B cell (primary cell): ENCODE data around the gene NPAS3. TPM values are rescaled to one million over a fixed set of nuclear protein-coding genes. Genes with fewer than 3 reads are reported as not detected.

Source experiments
- ATAC-seq: fragments of 200-7000 bp; cut with Tn5 transposase; one replicate; pipeline ENCODE4 v1.10.0; 2021; ENCODE audit warnings: low read depth, mild to moderate bottlenecking, moderate number of reproducible peaks, moderate library complexity
- CTCF ChIA-PET: fragments of 350-600 bp; sonication (Branson Sonifier 250); formaldehyde crosslinking; loops from one replicate; lab custom pipeline; 2021; ENCODE audit warnings: antibody characterized with exemption, inconsistent platforms; lab: Charles Lee
- POLR2A ChIA-PET: fragments of 350-600 bp; sonication (Branson Sonifier 250); formaldehyde crosslinking; loops from one replicate; lab custom pipeline; 2021; ENCODE audit warnings: antibody characterized with exemption; lab: Charles Lee
- DNase-seq: peaks from one replicate; pipeline ENCODE4 v3.0.0; 2013
- H2AFZ ChIP-seq: 2 replicates; pipeline ENCODE4 v1.6.1; 2012; ENCODE audit warnings: mild to moderate bottlenecking, low read depth, low read length; ENCODE audit not compliant: insufficient read depth, poor library complexity, severe bottlenecking
- H3K27ac ChIP-seq, 2 donors: 1 replicate in 1 of 2; 2 replicates in 1 of 2; pipeline ENCODE4 v1.5.1; 2012 to 2013; ENCODE audit warnings: low read length in 2 of 2, mild to moderate bottlenecking in 2 of 2, moderate library complexity in 1 of 2
- H3K27me3 ChIP-seq, 4 experiments: fragments of 200-600 bp in 1 of 4; sonication (generic) in 1 of 4; replicated peaks in 1 of 4; 1 replicate in 2 of 4; 2 replicates in 2 of 4; pipeline versions ENCODE4 v1.6.1 to v1.7.0; 2013 to 2016; ENCODE audit warnings: low read length in 3 of 4, mild to moderate bottlenecking in 2 of 4, mixed read lengths in 1 of 4, moderate library complexity in 1 of 4; ENCODE audit not compliant: insufficient read depth in 4 of 4, control insufficient read depth in 3 of 4; ENCODE audit errors: control extremely low read depth in 1 of 4
- H3K36me3 ChIP-seq, 2 experiments: replicated peaks in 1 of 2; 1 replicate in 1 of 2; 2 replicates in 1 of 2; pipeline versions ENCODE4 v1.6.1 to v1.7.1; 2013; ENCODE audit warnings: low read length in 1 of 2; ENCODE audit not compliant: insufficient read depth in 2 of 2, control insufficient read depth in 1 of 2; ENCODE audit errors: control extremely low read depth in 1 of 2, extremely low read depth in 1 of 2
- H3K4me1 ChIP-seq, 2 donors: fragments of 200-600 bp in 1 of 2; sonication (generic) in 1 of 2; 1 replicate in 1 of 2; 2 replicates in 1 of 2; pipeline versions ENCODE4 v1.5.1 to v1.6.1; 2013 to 2017; ENCODE audit warnings: low read length in 2 of 2; ENCODE audit not compliant: control insufficient read depth in 2 of 2, insufficient read depth in 2 of 2
- H3K4me2 ChIP-seq: replicated peaks from 2 replicates; pipeline ENCODE3; 2012; ENCODE audit warnings: mild to moderate bottlenecking, low read depth, low read length; ENCODE audit not compliant: poor library complexity, severe bottlenecking
- H3K4me3 ChIP-seq, 5 experiments: fragments of 200-600 bp in 1 of 5; sonication (generic) in 1 of 5; 1 replicate in 3 of 5; 2 replicates in 2 of 5; pipeline versions ENCODE4 v1.5.1 to v1.7.0; 2011 to 2016; ENCODE audit warnings: low read length in 4 of 5, mild to moderate bottlenecking in 4 of 5, low read depth in 2 of 5, control low read depth in 1 of 5, moderate library complexity in 1 of 5; ENCODE audit not compliant: insufficient read depth in 1 of 5; ENCODE audit errors: control extremely low read depth in 1 of 5, extremely low read depth in 1 of 5
- H3K79me2 ChIP-seq: fragments of 200-600 bp; sonication (generic); one replicate; pipeline ENCODE4 v1.6.0; 2016; ENCODE audit warnings: low read length; ENCODE audit not compliant: control insufficient read depth, insufficient read depth
- H3K9ac ChIP-seq: fragments of 200-600 bp; sonication (generic); 2 replicates; pipeline ENCODE4 v1.6.1; 2017; ENCODE audit warnings: mild to moderate bottlenecking, low read length, moderate library complexity
- H3K9me3 ChIP-seq, 3 donors: one replicate each; pipeline versions ENCODE4 v1.6.1 to v1.7.1; 2013; ENCODE audit warnings: low read length in 2 of 3; ENCODE audit not compliant: control insufficient read depth in 2 of 3, insufficient read depth in 1 of 3; ENCODE audit errors: control extremely low read depth in 1 of 3
- H4K20me1 ChIP-seq: 2 replicates; pipeline ENCODE4 v1.6.0; 2012; ENCODE audit warnings: mild to moderate bottlenecking, low read length; ENCODE audit not compliant: insufficient read depth, control insufficient read depth, poor library complexity, severe bottlenecking
- H3K27ac Mint-ChIP-seq: one replicate; pipeline ENCODE4 v1.8.0; 2021; ENCODE audit warnings: mixed read lengths
- H3K27me3 Mint-ChIP-seq: one replicate; pipeline ENCODE4 v1.8.0; 2021; ENCODE audit warnings: mixed read lengths
- H3K4me1 Mint-ChIP-seq: one replicate; pipeline ENCODE4 v1.8.0; 2021; ENCODE audit warnings: mixed read lengths
- H3K4me3 Mint-ChIP-seq: one replicate; pipeline ENCODE4 v1.8.0; 2021; ENCODE audit warnings: mixed read lengths
- H3K9me3 Mint-ChIP-seq: one replicate; pipeline ENCODE4 v1.8.0; 2022; ENCODE audit warnings: mixed read lengths; ENCODE audit not compliant: insufficient read depth
- EZH2 ChIP-seq: IDR thresholded peaks from 2 replicates; pipeline ENCODE4 v1.6.1; 2012; ENCODE audit warnings: borderline replicate concordance, low read depth, mild to moderate bottlenecking, moderate library complexity, low read length; ENCODE audit not compliant: insufficient read depth, poor library complexity, severe bottlenecking
- WGBS: methylation state at CpG from one replicate; pipeline ENCODE4 v1.1.5; 2013; ENCODE audit warnings: missing lambda C conversion rate; ENCODE audit not compliant: insufficient coverage; 5-methylcytosine and 5-hydroxymethylcytosine counted together
- intact Hi-C: fragments of 100-400 bp; cut with micrococcal nuclease; formaldehyde crosslinking; loops from one replicate; pipeline ENCODE4 v1.10.0; 2022
- polyA plus RNA-seq: library from polyadenylated mRNA; depleted of rRNA; stranded (reverse); fragments of >200 nt; gene quantifications from 2 replicates; pipeline ENCODE4 v1.2.3, GENCODE V29; 2012
- total RNA-seq, 2 donors: library from RNA; stranded (reverse); fragments of 120-200 nt in 1 of 2; gene quantifications; 1 replicate in 1 of 2; 2 replicates in 1 of 2; pipeline versions ENCODE4 v1.2.3 to v1.2.4, GENCODE V29; 2013 to 2022
- TF ChIP-seq, protein P1 (sequence below): fragments of 200-600 bp; IDR thresholded peaks from one replicate; pipeline ENCODE4 v1.8.0; 2022; ENCODE audit warnings: antibody characterized with exemption, mild to moderate bottlenecking

Gene NPAS3
- total and polyA plus RNA-seq, 2 donors (not counting 1 experiment from before 2014, with no cell fraction given), result not detected

DNA sequence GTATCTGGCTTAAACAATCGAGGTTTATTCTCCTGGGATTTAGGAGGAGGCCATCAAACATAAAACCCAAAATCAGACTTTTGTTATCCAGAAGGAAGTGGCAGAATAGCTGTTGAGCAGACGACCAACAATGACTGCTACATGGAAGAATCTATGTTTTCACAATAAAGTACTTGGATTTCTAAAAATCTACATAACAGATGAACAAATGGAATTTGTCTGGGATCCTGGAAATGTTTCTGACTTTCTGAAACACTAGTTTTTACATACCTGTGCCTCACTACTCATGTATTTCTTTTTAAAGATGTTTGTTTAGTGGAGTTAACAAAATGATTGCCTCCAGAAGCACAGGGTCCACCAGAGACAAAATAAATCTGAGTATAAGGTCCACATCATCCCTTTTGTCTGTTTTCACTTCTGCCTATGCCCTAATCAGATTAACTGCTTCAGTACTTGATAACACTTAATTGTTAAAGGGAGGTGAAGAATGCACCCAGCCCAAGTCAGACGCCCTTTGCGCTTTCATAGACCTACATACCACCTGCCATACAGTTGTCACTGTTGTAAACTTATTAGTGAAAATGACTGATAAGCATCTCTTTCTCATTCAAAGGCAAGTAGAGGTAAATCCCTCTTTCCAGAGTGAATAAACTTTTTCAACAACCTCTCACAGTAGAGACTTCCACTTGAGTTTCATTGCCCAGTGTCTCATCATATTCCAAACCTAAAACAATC lies 847.6 kb downstream of the NPAS3 start:
- Histone ChIP-seq H3K4me3 (no peak overlapping the region), H3K79me2 (no peaks in the 10 kb centered on the region), H3K4me1 (no peaks in the 10 kb centered on the region), H4K20me1 (no peaks in the 10 kb centered on the region), H3K27me3 (no peaks in the 10 kb centered on the region), H3K4me2 (no peak overlapping the region), H3K9me3 (no peaks in the 10 kb centered on the region), H3K36me3 (no peaks in the 10 kb centered on the region), H3K27ac (no peak overlapping the region), H3K9ac (no peak overlapping the region), H2AFZ (no peak overlapping the region)
- intact Hi-C loops, result no loop called here
- ChIA-PET POLR2A (no interaction called here), CTCF (interaction anchor here (1.1 kb wide), 1 partner anchor 12 kb away, joined by 3 read pairs; no protein-coding TSS in a partner anchor)
- TF ChIP-seq, protein P1, sequence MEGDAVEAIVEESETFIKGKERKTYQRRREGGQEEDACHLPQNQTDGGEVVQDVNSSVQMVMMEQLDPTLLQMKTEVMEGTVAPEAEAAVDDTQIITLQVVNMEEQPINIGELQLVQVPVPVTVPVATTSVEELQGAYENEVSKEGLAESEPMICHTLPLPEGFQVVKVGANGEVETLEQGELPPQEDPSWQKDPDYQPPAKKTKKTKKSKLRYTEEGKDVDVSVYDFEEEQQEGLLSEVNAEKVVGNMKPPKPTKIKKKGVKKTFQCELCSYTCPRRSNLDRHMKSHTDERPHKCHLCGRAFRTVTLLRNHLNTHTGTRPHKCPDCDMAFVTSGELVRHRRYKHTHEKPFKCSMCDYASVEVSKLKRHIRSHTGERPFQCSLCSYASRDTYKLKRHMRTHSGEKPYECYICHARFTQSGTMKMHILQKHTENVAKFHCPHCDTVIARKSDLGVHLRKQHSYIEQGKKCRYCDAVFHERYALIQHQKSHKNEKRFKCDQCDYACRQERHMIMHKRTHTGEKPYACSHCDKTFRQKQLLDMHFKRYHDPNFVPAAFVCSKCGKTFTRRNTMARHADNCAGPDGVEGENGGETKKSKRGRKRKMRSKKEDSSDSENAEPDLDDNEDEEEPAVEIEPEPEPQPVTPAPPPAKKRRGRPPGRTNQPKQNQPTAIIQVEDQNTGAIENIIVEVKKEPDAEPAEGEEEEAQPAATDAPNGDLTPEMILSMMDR, result no peak
- no peak for TF ChIP-seq EZH2
- H3K9me3 Mint-ChIP-seq, result no peaks in the 10 kb centered on the region
- peaks cover 9% of the 10 kb centered on the region for H3K27me3 Mint-ChIP-seq
- 60% methylated on average over 1 of the region's 4 CpGs for WGBS
- H3K4me1 Mint-ChIP-seq, result no peaks in the 10 kb centered on the region
- no peak for DNase-seq
- H3K4me3 Mint-ChIP-seq, result no peak overlapping the region
- ATAC-seq, result no peak
- no peak overlapping the region for H3K27ac Mint-ChIP-seq

- Histone ChIP-seq H3K4me1 (peaks cover 4 to 8% of the 10 kb centered on the region in 2 donors), H3K4me2 (no peak overlapping the region), H3K4me3 (no peak overlapping the region), H3K27me3 (peaks cover 0 to 11% (median 6%) of the 10 kb centered on the region in 4 experiments), H4K20me1 (no peaks in the 10 kb centered on the region), H2AFZ (no peak overlapping the region), H3K9me3 (no peaks in the 10 kb centered on the region), H3K9ac (no peak overlapping the region), H3K27ac (no peak overlapping the region), H3K79me2 (no peaks in the 10 kb centered on the region), H3K36me3 (no peaks in the 10 kb centered on the region)
- Mint-ChIP-seq H3K4me1 (peaks cover 6% of the 10 kb centered on the region), H3K27me3 (peaks cover 20% of the 10 kb centered on the region), H3K9me3 (no peaks in the 10 kb centered on the region), H3K27ac (no peak overlapping the region), H3K4me3 (no peak overlapping the region)
- ATAC-seq (no peak), DNase-seq (no peak)
- intact Hi-C loops, result no loop called here
- TF ChIP-seq, protein P1, result no peak
- TF ChIP-seq EZH2, result no peak
- ChIA-PET POLR2A (no interaction called here), CTCF (interaction anchor here (1.3 kb wide), 1 partner anchor 15 kb away, joined by 6 read pairs; no protein-coding TSS in a partner anchor)
- WGBS, result no CpG with 5 or more reads among the region's 11 CpGs
Measured at GRCh38 chr14:33788161-33788560, 849.5 kb downstream of the NPAS3 start.
